NCI-H748 treated with DMSO at 0.1 percent for 48 hours (cell line): ENCODE measurements around the gene SH3BGR.

Experiments
- DNase-seq: peaks from one replicate; lab custom pipeline; 2025; lab: John Stamatoyannopoulos, UW

The SH3BGR gene

GRCh38 chr21:39456665-39457064, 4.9 kb downstream of the SH3BGR start:
- DNase-seq = no peak

GRCh38 chr21:39461419-39461818, 9.6 kb downstream of the SH3BGR start:
- DNase-seq = no peak

- no peak for DNase-seq
Measured at GRCh38 chr21:39463308-39463707, 11.5 kb downstream of the SH3BGR start.

GRCh38 chr21:39466584-39466983, 14.8 kb downstream of the SH3BGR start:
- DNase-seq = no peak

GRCh38 chr21:39467746-39468145, 16.0 kb downstream of the SH3BGR start:
- DNase-seq = no peak

- DNase-seq = no peak
Measured at GRCh38 chr21:39468559-39468958, 16.8 kb downstream of the SH3BGR start.

- DNase-seq = no peak
Measured at GRCh38 chr21:39471598-39471997, 19.8 kb downstream of the SH3BGR start.

- no peak for DNase-seq
Measured at GRCh38 chr21:39472786-39473185, 21.0 kb downstream of the SH3BGR start.

- no peak for DNase-seq
Measured at GRCh38 chr21:39474611-39475010, 22.8 kb downstream of the SH3BGR start.

GRCh38 chr21:39479164-39479813, 27.5 kb downstream of the SH3BGR start:
- DNase-seq = no peak

GRCh38 chr21:39479814-39480182, 28.0 kb downstream of the SH3BGR start:
- no peak for DNase-seq

- no peak for DNase-seq
Measured at GRCh38 chr21:39480271-39480670, 28.5 kb downstream of the SH3BGR start.

GRCh38 chr21:39481886-39482285, 30.1 kb downstream of the SH3BGR start:
- DNase-seq = no peak

- no peak for DNase-seq
Measured at GRCh38 chr21:39483917-39484316, 32.1 kb downstream of the SH3BGR start.

- no peak for DNase-seq
Measured at GRCh38 chr21:39484711-39485276, 33.0 kb downstream of the SH3BGR start.

- DNase-seq = no peak
Measured at GRCh38 chr21:39489380-39489924, 37.7 kb downstream of the SH3BGR start.

GRCh38 chr21:39499156-39499555, 47.4 kb downstream of the SH3BGR start:
- DNase-seq = no peak

- no peak for DNase-seq
Measured at GRCh38 chr21:39502631-39503030, 50.9 kb downstream of the SH3BGR start.

- no peak for DNase-seq
Measured at GRCh38 chr21:39503123-39503762, 51.5 kb downstream of the SH3BGR start.

GRCh38 chr21:39504230-39504629, 52.5 kb downstream of the SH3BGR start:
- DNase-seq = no peak

- no peak for DNase-seq
Measured at GRCh38 chr21:39510240-39510639, 58.5 kb downstream of the SH3BGR start.

GRCh38 chr21:39511102-39511501, 59.3 kb downstream of the SH3BGR start:
- no peak for DNase-seq

- DNase-seq = no peak
Measured at GRCh38 chr21:39513735-39514134, 62.0 kb downstream of the SH3BGR start.
